Spleen (tissue), 7 donors: ENCODE data around the gene PCSK7.

ENCODE experiments used
- CTCF ChIP-seq, 11 experiments: fragments of 200-600 bp in 7 of 11; fragments of 450-650 bp in 4 of 11; sonication (generic) in 4 of 11; IDR thresholded peaks in 8 of 11; conservative IDR thresholded peaks in 3 of 11; 1 replicate in 7 of 11; 2 replicates in 4 of 11; pipeline versions ENCODE4 v1.4.0 to v1.8.0; 2016 to 2021; ENCODE audit warnings: antibody characterized with exemption in 11 of 11, inconsistent platforms in 4 of 11, mild to moderate bottlenecking in 1 of 11
- POLR2A ChIP-seq, 3 donors: fragments of 450-650 bp; IDR thresholded peaks; one replicate each; pipeline ENCODE4 v1.5.1; 2017; ENCODE audit warnings: antibody characterized with exemption in 3 of 3, mild to moderate bottlenecking in 1 of 3
- POLR2AphosphoS5 ChIP-seq, 3 donors: sonication (generic); formaldehyde crosslinking; IDR thresholded peaks; one replicate each; pipeline ENCODE4 v1.5.1; 2017; ENCODE audit warnings: antibody characterized with exemption in 3 of 3
- donor health status: DM: no; HTN: no; CAD: no; lungs with moderate emphysema.
- donor health status: DM: no; HTN: no; CAD: no.
- donor health status: DM: no; HTN: no; CAD: no.

- TF ChIP-seq CTCF (IDR thresholded peaks at IDR 0.05 in 8 of 11, conservative IDR thresholded peaks at IDR 0.05 in 3 of 11) (no peak), POLR2A (IDR thresholded peaks at IDR 0.05) (no peak), POLR2AphosphoS5 (IDR thresholded peaks at IDR 0.05) (no peak)
These were observed 19.6 kb upstream of the PCSK7 start for GRCh38 chr11:117251506-117251905.
